Measurements from ENCODE around the gene UNC5C. TPM values are rescaled to one million over a fixed set of nuclear protein-coding genes. Genes with fewer than 3 reads are reported as not detected.
A peak's percentile ranks its signal among the peaks of the same experiment; 100 is the strongest.

The UNC5C gene
- total RNA-seq, 1 donor from 2014 or later: 2.2 TPM

DNA sequence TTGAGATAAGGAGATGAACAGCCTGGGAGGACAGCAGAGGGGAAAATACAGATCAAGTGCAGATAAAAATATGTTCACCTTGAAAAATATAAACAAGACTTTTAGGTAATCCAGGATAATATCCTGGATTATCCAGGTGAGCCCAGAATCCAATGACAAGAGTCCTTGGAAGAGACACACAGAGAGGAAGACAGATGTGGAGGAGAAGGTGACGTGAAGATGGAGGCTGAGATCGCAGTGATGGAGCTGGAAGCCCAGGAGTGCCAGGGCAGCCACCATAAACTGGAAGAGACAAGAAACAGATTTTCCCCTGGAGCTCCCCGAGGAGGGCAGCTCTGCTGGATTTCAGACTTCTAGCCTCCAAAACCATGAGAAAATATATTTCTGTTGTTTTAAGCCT lies 230.7 kb downstream of the UNC5C start:
- DNase-seq (ENCODE audit: low read depth): no peak
- no peak for TF ChIP-seq CTCF (conservative IDR thresholded peaks at IDR 0.05; ENCODE audit: low read depth, low read length)

GRCh38 chr4:95317085-95317793 lies 231.5 kb downstream of the UNC5C start:
- TF ChIP-seq CTCF (conservative IDR thresholded peaks at IDR 0.05; ENCODE audit: low read depth, low read length): no peak
- DNase-seq (ENCODE audit: low read depth): no peak
- H3K4me3 ChIP-seq (ENCODE audit: low read depth, low read length): no peak overlapping the region

More for the DNA sequence above, 230.7 kb downstream of the UNC5C start:
- H3K4me3 ChIP-seq (ENCODE audit: low read depth, low read length): no peak overlapping the region

- no peak overlapping the region for H3K4me3 ChIP-seq (ENCODE audit: low read depth, low read length)
- DNase-seq (ENCODE audit: low read depth): no peak
- TF ChIP-seq CTCF (conservative IDR thresholded peaks at IDR 0.05; ENCODE audit: low read depth, low read length): no peak
Measured at GRCh38 chr4:95314573-95314972, 234.2 kb downstream of the UNC5C start.

- no peak overlapping the region for H3K4me3 ChIP-seq (ENCODE audit: low read depth, low read length)
- DNase-seq (ENCODE audit: low read depth): peak; percentile 18
- TF ChIP-seq CTCF (conservative IDR thresholded peaks at IDR 0.05; ENCODE audit: low read depth, low read length): no peak
Measured at GRCh38 chr4:95304898-95305297, 243.9 kb downstream of the UNC5C start.

DNA sequence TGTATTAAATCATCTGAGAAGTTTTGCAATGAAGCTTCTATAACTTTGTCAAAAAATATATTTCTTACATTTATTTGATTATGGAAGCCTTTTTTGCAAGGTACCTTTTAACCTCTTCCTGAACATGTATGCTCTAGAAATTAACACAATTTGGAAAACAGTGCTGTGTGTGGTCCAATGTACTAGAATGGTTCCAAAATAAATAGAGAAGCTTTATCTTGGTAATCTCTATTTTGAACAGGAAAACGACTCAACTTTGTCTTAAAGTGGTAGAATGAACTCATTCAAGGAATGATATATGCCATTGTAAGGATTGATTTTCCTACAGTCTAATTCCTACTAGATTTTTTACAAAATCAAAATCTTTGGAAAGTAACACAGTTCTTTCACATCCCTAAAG lies 248.5 kb downstream of the UNC5C start:
- no peak overlapping the region for H3K4me3 ChIP-seq (ENCODE audit: low read depth, low read length)
- no peak for DNase-seq (ENCODE audit: low read depth)
- no peak for TF ChIP-seq CTCF (conservative IDR thresholded peaks at IDR 0.05; ENCODE audit: low read depth, low read length)

GRCh38 chr4:95296052-95296451 lies 252.7 kb downstream of the UNC5C start:
- H3K4me3 ChIP-seq (ENCODE audit: low read depth, low read length): no peak overlapping the region
- TF ChIP-seq CTCF (conservative IDR thresholded peaks at IDR 0.05; ENCODE audit: low read depth, low read length): no peak
- no peak for DNase-seq (ENCODE audit: low read depth)

- DNase-seq (ENCODE audit: low read depth): no peak
- no peak for TF ChIP-seq CTCF (conservative IDR thresholded peaks at IDR 0.05; ENCODE audit: low read depth, low read length)
- H3K4me3 ChIP-seq (ENCODE audit: low read depth, low read length): no peak overlapping the region
Measured at GRCh38 chr4:95295157-95295556, 253.6 kb downstream of the UNC5C start.

All from epithelial cell of proximal tubule (primary cell).